Endothelial cell (in vitro differentiated cells): ENCODE results near the gene OR6C2. TPM values are rescaled to one million over a fixed set of nuclear protein-coding genes. Genes with fewer than 3 reads are reported as not detected.

ENCODE experiments used
- DNase-seq: peaks from one replicate; pipeline ENCODE4 v3.0.0; 2021; ENCODE audit warnings: low spot score
- H3K27ac Mint-ChIP-seq: one replicate; pipeline ENCODE4 v1.8.0; 2021; ENCODE audit warnings: mixed read lengths, inconsistent platforms; ENCODE audit not compliant: unreplicated experiment
- H3K27me3 Mint-ChIP-seq: one replicate; pipeline ENCODE4 v1.8.0; 2021; ENCODE audit warnings: mild to moderate bottlenecking, moderate library complexity, mixed read lengths, inconsistent platforms; ENCODE audit not compliant: unreplicated experiment
- H3K36me3 Mint-ChIP-seq: one replicate; pipeline ENCODE4 v1.8.0; 2021; ENCODE audit warnings: mild to moderate bottlenecking, low read depth, mixed read lengths, inconsistent platforms; ENCODE audit not compliant: unreplicated experiment
- H3K4me1 Mint-ChIP-seq: one replicate; pipeline ENCODE4 v1.8.0; 2021; ENCODE audit warnings: mild to moderate bottlenecking, mixed read lengths, inconsistent platforms; ENCODE audit not compliant: unreplicated experiment
- H3K4me3 Mint-ChIP-seq: one replicate; pipeline ENCODE4 v1.8.0; 2021; ENCODE audit warnings: mild to moderate bottlenecking, mixed read lengths, inconsistent platforms; ENCODE audit not compliant: unreplicated experiment
- H3K9me3 Mint-ChIP-seq: one replicate; pipeline ENCODE4 v1.8.0; 2021; ENCODE audit warnings: mixed read lengths, inconsistent platforms; ENCODE audit not compliant: unreplicated experiment
- total RNA-seq: library from RNA; stranded (reverse); fragmentation: NEBNext Ultra II Directional; extraction: Animal tissue kit (Norgen Biotek cat#: 25700); gene quantifications from one replicate; pipeline ENCODE4 v1.2.1, GENCODE V29; 2021; ENCODE audit not compliant: unreplicated experiment
- TF ChIP-seq, protein P1 (sequence below): fragments of 200-600 bp; sonication (generic); IDR thresholded peaks from one replicate; pipeline ENCODE4 v1.5.0; 2021; ENCODE audit warnings: antibody characterized with exemption; ENCODE audit not compliant: unreplicated experiment

Gene OR6C2
- total RNA-seq, 1 donor from 2014 or later: not detected

- no peak overlapping the region for H3K4me3 Mint-ChIP-seq
- no peaks in the 10 kb centered on the region for H3K9me3 Mint-ChIP-seq
- H3K4me1 Mint-ChIP-seq: no peaks in the 10 kb centered on the region
- H3K36me3 Mint-ChIP-seq: no peaks in the 10 kb centered on the region
- TF ChIP-seq, protein P1, sequence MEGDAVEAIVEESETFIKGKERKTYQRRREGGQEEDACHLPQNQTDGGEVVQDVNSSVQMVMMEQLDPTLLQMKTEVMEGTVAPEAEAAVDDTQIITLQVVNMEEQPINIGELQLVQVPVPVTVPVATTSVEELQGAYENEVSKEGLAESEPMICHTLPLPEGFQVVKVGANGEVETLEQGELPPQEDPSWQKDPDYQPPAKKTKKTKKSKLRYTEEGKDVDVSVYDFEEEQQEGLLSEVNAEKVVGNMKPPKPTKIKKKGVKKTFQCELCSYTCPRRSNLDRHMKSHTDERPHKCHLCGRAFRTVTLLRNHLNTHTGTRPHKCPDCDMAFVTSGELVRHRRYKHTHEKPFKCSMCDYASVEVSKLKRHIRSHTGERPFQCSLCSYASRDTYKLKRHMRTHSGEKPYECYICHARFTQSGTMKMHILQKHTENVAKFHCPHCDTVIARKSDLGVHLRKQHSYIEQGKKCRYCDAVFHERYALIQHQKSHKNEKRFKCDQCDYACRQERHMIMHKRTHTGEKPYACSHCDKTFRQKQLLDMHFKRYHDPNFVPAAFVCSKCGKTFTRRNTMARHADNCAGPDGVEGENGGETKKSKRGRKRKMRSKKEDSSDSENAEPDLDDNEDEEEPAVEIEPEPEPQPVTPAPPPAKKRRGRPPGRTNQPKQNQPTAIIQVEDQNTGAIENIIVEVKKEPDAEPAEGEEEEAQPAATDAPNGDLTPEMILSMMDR: no peak
- no peak for DNase-seq
- no peaks in the 10 kb centered on the region for H3K27me3 Mint-ChIP-seq
- no peak overlapping the region for H3K27ac Mint-ChIP-seq
Measured at GRCh38 chr12:55499231-55499630, 55.4 kb downstream of the OR6C2 start.

- Mint-ChIP-seq H3K27ac (no peak overlapping the region), H3K27me3 (no peaks in the 10 kb centered on the region), H3K4me1 (no peaks in the 10 kb centered on the region), H3K4me3 (no peak overlapping the region), H3K36me3 (no peaks in the 10 kb centered on the region), H3K9me3 (no peaks in the 10 kb centered on the region)
- TF ChIP-seq, protein P1: no peak
- DNase-seq: no peak
Measured at GRCh38 chr12:55499810-55500252, 56.0 kb downstream of the OR6C2 start.

DNA sequence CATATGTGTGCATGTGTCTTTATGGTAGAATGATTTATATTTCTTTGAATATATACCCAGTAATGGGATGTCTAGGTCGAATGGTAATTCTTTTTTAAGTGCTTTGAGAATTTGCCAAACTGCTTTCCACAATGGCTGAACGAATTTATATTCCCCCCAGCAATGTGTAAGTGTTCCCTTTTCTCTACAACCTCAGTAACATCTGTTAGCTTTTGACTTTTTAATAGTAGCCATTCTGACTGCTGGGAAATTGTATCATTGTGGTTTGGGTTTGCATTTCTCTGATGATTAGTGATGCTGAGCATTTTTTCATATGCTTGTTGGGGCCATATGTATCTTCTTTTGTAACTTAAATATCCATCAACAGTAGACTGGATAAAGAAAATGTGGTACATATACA, 57.7 kb downstream of the OR6C2 start:
- no peaks in the 10 kb centered on the region for H3K36me3 Mint-ChIP-seq
- no peaks in the 10 kb centered on the region for H3K27me3 Mint-ChIP-seq
- H3K9me3 Mint-ChIP-seq: no peaks in the 10 kb centered on the region
- no peak for DNase-seq
- H3K4me1 Mint-ChIP-seq: no peaks in the 10 kb centered on the region
- no peak overlapping the region for H3K4me3 Mint-ChIP-seq
- TF ChIP-seq, protein P1: no peak
- no peak overlapping the region for H3K27ac Mint-ChIP-seq

Other genes with a start within 250 kb of the OR6C2 start
- gene OR10A7, start 223.1 kb upstream of the OR6C2 start, total RNA-seq: not detected
- not detected for gene OR6C74, start 199.5 kb upstream of the OR6C2 start, total RNA-seq
- not detected for gene OR6C6, start 147.5 kb upstream of the OR6C2 start, total RNA-seq
- gene OR6C1, start 129.7 kb upstream of the OR6C2 start, total RNA-seq: not detected
- not detected for gene OR6C3, start 113.3 kb upstream of the OR6C2 start, total RNA-seq
- gene OR6C75, start 81.1 kb upstream of the OR6C2 start, total RNA-seq: not detected
- not detected for gene OR6C65, start 43.5 kb upstream of the OR6C2 start, total RNA-seq
- not detected for gene OR6C76, start 17.8 kb upstream of the OR6C2 start, total RNA-seq
- gene OR6C70, start 26.1 kb downstream of the OR6C2 start, total RNA-seq: not detected
- gene OR6C68, start 48.3 kb downstream of the OR6C2 start, total RNA-seq: not detected
- gene OR6C4, start 105.5 kb downstream of the OR6C2 start, total RNA-seq: not detected
- gene OR2AP1, start 128.4 kb downstream of the OR6C2 start, total RNA-seq: not detected
- not detected for gene OR10P1, start 192.8 kb downstream of the OR6C2 start, total RNA-seq